ENCODE results near the gene ARID4B. TPM values are rescaled to one million over a fixed set of nuclear protein-coding genes. Genes with fewer than 3 reads are reported as not detected.
"Not testable (repeated sequence)": the region's sequence is repeated elsewhere in the genome, so short reads cannot be mapped to it uniquely, and the experiment has no call there.

ARID4B gene
- polyA plus RNA-seq, 5 donors = 30.8 to 56.4 (median 53.5) TPM

DNA sequence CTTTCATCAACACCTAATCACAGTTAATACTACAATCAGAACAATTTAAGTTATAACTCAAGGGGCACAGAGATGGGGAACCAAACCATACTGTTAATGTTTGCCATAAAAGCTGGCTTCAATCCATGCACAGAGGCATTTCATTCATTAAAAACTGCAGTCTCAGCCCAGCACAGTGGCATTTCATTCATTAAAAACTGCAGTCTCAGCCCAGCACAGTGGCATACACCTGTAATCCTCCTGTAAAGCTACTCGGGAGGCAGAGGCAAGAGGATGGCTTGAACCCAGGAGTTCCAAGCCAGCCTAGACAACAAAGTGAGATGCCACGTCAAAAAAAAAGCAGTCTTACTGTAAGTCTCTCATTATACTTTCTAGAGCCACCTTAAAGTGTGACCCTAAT lies 29.2 kb downstream of the ARID4B start:
- DNase-seq = no peak

DNA sequence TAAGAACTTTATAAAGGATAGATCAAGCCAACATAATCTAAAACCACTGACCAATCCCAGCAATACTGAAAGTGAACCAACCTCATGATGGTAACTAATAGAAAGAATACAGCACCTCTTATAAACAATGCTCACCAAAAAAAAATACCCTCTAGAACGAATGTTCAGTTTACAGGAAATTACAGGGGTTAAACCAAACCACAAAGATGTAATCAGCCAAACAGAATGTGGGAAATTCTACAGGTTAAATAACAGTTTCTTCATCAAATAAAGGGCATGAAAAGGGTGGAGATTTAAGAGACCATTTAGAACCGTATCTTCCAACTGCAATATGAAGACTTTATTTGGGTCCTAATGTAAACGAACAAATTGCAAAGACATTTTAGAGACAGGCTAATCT lies 30.4 kb downstream of the ARID4B start:
- DNase-seq = no peak

DNA sequence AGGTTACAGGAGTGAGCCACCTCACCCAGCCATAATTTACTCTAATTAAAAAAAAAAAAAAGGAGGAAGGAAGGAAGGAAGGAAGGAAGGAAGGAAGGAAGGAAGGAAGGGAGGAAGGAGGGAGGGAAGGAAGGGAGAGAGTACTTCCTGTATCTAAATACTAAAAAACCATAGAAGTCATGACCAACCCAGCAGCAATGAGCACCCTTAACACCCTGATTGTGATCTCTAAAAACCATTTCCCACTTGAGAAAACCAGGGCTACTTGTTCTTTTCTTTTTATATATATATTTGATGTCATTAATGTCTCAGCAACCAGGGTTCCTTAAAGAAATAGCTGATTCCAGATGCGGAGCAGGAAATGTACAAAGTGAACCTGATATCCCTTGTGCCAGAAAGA lies 31.2 kb downstream of the ARID4B start:
- DNase-seq = no peak

DNA sequence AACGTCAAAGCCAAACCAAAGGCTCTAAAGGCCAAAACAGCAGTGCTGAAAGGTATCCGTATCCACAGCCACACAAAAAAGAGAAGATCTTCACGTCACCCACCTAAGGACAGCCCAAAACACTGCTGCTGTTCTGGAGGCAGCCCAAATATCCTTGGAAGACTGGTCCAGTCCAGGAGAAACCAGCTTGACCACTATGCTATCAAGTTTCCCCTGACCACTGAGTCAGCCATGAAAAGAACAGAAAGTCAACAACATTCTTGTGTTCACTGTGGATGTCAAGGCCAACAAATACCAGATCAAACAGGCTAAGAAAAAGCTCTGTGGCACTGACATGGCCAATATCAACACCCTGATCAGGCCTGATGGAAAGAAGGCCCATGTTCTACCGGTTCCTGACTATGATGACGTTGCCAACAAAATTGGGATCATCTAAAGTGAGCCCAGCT lies 32.1 kb downstream of the ARID4B start:
- no peak for DNase-seq

DNA sequence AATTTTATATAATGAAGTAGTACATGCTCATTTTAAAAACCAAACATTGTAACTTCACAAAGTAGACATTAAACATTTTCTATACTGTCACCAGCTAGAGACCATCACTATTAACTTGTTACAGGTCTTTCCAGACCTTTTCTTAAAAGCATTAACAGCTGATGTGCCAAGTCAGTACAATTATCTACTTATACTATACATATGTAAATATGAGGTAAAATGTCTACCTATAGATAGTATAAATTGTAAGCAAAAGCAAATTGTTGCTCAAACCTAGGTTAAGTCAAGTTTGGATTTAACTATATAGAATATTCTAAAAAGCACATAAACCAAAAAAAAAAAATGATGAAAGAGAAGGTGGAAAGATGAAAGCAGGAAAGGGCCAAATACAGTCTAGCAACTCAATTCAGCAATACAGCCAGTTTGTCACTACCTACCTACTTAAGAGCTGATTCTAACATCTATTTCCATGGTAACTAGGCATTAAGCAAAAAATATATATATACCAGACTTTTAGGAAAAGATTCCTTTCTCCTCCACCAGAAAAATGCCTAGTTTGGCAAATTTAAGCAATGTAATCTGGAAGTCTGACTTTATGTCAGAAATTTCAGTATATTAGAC lies 34.5 kb downstream of the ARID4B start:
- no peak for DNase-seq

DNA sequence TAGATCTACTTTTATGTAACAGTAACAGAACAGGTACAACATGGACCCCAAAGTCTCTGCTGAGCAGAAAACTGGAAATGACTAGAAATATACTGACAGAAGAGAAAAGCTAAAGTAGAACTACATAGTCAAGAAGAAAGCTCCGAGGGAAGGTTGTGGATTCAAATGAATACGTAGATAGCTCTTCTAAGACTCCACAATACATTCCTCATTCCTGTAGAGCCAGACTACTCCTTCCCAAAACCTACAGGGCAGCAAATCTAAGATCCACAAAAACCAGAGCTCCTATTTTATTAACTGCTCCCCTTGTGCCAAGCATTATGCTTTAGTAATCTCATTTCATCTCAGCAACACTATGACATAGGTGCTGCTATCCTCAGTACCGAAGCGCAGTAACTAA lies 35.2 kb downstream of the ARID4B start:
- DNase-seq = no peak

DNA sequence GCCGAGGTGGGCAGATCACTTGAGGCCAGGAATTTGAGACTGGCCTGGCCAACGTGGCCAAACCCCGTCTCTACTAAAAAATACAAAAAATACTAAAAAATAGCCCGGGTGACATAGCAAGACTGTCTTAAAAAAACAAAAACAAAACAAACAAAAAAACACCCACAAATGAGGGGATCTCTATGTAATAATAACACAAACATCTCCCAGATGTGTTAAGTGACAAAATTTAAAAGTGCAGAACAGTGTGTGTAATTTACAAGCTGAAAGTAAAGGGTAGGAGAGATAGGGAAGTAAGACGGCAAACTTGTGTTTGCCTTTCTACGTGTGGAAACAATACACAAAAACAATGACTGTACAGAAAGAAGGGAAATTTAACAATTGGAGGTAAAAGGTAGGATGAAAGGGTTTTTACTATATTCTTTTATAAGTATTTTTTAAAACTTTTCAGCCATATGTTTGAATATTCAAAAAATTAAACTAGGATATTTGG lies 36.3 kb downstream of the ARID4B start:
- DNase-seq = no peak

DNA sequence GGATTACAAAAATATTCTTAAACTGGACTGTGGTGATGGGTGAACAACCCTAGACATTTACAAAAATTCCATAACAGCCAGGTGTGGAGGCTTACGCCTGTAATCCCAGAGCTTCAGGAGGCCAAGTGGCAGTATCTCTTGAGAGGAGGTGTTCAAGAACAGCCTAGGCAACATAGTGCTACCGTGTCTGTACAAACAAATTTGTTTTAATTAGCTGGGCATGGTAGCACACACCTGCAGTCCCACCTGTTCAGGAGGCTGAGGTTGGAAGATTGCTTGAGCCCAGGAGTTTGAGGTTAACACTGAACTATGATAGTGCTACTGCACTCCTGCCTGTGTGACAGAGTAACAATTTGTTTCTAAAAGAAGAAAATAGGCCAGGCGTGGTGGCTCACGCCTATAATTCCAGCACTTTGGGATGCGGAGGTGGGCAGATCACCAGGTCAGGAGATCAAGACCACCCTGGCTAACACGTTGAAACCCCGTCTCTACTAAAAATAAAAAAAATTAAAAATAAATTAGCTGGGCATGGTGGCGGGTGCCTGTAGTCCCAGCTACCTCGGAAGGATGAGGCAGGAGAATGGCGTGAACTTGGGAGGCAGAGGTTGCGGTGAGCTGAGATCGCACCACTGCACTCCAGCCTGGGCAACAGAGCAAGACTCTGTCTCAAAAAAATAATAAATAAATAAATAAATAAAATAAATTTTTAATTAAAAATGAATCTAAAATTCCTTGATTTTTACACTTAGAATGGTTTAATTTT lies 37.1 kb downstream of the ARID4B start:
- DNase-seq = no peak

DNA sequence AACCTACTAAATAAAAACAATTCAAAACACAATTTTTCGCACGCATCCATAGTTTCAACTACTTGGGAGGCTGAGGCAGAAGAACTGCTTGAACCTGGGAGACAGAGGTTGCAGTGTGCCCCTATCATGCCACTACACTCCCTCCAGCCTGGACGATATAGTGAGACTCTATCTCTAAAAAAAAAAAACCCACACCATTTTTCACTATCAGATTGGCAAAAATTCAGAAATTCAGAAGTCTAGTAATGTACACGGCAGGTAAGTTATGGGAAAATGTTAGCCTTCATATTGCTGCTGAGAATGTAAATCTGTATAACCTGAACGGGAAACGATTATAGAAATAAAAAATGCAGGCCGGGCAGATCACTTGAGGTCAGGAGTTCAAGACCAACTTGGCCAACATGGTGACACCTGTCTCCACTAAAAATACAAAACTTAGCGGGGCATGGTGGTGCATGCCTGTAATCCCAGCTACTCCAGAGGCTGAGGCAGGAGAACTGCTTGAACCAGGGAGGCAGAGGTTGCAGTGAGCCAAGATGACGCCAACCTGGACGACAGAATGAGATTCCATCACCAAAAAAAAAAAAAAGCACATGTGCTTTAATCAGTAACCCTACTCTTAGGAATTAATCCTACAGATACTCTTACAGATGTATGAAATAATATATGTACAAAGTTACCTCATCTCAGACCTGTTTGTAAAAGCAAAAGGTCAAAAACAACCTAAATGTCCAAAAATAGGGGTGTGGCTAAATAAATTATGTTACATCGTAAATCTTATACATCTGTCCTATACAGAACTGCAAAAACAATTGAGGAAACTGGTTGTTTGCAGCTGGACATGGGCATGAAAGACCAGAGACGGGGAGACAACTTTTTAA lies 37.9 kb downstream of the ARID4B start:
- no peak for DNase-seq

DNA sequence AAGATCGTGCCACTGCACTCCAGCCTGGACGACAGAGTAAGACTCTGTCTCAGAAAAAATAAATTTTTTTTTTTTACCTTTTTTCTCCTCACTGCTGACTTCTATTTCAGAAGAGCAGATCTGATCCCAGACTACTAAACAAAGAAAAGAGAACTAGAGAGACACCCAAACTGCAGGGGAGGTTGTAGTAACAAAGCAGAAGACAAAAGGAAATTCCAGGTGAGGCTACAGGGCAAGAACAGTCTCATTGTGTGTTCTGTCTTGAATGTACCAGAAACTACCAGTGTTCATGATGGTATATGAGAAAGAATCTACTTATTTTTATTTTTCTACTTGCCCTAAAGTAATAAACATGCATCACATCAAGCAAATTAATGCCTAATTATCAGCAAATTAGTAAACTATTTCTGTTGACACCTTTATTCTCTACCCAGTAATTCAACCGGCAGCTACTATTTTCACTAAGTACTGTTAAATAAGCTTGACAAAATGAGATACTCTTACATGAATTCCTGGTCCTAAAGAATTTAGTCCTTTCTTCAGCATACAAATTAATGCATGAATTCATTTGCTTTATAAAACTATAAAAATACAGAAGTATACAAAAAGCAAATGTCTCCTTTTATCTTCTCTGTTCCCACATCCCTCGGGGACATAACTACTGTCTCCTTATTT lies 40.6 kb downstream of the ARID4B start:
- no peak for DNase-seq

DNA sequence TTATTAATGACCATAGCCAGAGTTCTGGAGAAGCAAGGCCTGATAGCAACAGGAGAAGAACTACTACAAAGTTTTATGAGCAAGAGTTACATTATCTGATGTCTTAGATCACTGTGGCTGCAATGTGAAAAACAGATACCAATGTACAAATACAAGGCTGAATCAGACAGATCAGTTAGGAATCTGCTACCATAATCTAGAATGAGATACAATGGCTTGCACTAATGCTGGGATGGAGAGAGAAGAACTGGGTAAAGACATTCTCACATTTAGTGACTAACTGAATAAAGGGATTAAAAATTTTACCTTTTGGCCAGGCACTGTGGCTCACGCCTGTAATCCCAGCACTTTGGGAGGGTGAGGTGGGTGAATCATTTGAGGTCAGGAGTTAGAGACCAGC lies 41.3 kb downstream of the ARID4B start:
- no peak for DNase-seq

DNA sequence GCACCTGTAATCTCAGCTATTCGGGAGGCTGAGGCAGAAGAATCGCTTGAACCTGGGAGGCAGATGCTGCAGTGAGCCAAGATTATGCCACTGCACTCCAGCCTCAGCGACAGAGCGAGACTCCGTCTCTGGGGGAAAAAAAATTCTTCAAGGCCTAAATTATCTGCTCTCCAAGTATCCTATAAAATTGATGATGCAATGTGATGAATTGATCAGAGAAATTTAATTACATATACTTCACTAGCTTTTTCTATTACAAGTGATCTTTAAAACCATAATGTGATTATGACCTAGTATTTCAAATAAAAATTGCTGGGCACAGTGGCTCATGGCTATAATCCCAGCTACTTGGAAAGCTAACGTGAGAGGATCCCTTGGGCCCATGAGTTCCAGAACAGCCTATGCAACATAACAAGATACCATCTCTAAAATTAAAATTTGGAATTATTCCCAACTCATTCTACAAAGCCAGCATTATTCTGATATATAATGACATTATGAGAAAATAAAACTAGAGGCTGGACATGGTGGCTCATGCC lies 43.7 kb downstream of the ARID4B start:
- no peak for DNase-seq

DNA sequence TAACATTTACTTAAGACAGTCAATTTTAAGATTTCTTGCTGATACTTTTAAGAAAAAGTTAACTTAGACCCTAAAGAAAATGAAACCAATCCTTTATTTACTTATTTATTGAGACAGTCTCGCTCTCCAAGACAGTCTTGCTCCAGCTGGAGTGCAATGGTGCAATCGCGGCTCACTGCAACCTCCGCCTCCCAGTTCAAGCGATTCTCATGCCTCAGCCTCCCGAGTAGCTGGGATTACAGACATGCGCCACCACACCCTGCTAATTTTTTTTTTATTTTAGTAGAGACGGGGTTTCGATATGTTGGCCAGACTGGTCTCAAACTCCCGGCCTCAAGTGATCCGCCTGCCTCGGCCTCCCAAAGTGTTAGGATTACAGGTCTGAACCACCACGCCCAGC lies 44.3 kb downstream of the ARID4B start:
- not testable (repeated sequence) for DNase-seq

DNA sequence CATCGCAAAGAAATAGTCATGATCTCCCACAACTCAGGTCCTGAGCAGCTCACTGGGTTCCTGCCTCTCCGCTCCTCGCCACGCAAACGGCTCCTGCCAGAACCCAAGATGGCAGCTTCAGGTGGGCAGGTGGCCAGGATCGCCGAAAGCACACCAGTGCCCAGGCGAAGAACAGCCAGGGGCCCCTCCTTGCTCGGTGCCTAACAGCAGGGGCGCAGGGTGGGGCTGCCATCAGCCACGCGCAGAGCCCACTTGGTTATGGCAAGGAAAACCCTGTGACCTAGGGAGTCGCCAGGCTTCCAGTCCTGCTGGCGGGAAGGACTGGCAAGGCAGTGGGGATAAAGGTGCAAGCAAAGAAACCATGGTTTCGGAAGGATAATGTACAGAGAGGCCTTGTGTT lies 47.5 kb downstream of the ARID4B start:
- no peak for DNase-seq

DNA sequence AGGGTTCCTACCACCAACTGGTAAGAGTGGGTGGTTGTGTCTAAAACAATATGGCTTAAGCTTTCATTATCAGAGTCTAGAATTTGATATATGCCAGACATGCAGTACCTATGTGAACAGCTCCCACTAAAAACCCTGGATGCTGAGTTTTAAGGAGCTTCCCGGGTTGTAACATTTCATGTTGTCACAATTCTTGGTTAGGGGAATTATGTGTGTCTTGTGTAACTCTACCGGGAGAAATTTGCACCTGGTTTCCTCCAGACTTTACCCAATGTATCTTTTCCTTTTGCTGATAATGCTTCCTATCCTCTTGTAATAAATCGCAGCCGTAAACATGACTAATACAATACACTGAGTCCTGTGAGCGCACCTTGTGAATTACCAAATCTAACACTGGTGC lies 48.3 kb downstream of the ARID4B start:
- DNase-seq = no peak

DNA sequence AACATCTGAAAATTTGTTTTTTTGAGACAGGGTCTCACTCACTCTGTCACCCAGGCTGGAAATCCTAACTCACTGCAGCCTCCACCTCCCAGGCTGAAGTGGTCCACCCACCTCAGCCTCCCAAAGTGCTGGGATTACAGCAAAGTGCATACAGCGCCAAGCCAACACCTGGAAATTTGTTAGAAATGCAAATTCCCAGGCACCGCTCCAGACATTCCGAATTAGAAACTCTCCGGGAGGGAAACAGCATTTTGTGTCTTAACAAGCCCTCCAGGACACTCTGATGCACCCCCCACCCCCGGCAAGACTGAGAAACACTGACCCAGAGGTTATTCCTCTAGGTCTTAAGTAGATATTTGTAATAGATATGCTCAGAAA lies 49.1 kb downstream of the ARID4B start:
- no peak for DNase-seq

DNA sequence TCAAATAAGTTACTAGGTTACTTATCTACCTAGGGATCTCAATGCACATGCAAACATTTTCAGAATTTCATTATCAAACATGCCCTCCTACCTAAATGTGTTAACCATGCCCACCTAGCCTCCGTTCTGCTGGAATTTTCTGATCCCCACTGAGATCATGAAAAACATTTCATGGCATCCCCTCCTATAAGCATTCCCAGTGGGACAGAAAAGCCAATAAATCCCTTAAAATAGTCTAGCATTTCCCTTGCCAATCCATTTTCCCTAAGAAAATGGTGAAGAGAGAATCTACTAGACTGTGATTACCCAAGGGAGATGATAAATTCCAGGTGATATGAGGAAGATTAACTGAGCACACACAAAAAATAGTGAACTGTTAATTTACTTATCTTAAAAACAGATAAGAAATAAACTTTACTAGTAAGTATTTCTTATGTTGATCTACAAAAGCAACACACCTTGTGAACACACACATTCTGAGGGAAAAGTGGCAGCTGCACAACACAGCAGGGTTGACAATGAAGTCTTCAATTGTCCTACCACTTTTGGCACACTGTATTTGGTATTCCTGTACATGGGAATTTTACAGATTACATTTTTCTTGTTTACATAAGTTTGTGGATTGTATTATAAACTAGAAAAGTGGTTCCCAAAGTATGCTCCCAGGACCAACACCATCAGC lies 49.6 kb downstream of the ARID4B start:
- no peak for DNase-seq

DNA sequence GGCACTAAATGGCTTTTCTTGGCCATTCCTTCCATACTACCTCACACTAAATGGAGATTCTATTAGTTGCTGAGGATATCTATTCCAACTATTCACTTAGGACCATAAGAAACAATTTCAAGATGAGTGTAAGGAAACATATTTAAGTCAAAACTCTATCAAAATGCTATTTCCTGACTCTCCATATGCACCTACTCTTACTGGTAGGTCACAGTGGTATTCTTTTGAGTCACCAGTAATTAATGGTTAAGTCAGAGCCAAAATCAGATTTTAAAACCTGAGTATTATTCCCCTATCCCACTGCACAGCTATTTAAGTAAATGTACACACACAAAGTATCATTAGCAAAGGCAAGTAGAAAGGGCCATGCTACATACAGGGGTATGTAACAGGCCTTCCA lies 50.3 kb downstream of the ARID4B start:
- DNase-seq = no peak

DNA sequence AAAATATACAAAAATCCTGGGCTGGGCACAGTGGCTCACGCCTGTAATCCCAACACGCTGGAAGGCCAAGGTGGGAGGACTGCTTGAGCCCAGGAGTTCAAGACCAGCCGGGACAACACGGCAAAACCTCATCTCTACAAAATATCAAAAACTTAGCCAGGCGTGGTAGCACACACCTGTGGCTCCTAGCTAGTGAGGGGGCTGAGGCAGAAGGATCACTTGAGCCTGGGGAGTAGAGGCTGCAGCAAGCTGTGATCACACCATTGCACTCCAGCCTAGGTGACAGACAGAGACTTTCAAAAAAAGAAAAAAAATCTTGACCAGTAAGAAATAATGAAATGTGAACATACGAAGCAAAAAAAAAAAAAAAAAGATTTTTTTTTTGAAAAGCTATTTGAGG lies 52.1 kb downstream of the ARID4B start:
- DNase-seq = no peak

DNA sequence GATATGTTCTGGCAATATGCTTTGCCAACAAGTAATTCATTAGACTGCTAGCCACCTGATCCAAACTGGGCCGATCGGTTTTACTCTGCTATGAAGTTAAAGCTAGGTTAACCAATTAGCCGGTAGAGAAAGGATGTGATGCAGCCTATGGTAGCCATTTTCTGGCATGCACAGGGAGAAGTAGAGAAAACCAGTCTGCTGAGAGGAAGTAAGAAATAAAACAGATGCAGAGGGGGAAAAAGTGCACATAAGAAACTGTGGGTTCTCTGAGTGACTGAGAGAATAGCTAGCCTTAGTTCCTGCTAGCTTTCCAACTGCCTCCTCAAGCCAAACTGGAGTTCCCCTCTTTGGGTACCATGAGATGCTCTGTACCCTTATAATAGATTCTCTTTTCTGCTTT lies 52.8 kb downstream of the ARID4B start:
- no peak for DNase-seq

DNA sequence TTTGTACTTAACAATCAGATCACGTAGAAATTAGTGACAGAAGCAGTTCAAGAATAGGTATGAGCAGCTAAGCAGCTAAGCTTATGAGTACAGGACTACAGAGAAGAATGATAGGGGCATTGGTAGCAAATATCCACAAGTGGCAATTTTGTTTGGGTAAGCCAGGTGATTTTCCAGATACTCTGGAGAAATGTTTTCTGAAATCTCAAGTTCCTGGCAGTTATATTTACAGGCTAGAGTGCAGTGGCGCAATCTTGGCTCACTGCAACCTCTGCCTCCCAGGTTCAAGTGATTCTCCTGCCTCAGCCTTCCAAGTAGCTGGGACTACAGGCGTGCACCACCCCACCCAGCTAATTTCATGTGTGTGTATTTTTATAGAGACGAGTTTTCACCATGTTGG lies 55.1 kb downstream of the ARID4B start:
- DNase-seq = no peak
